Upper lobe of left lung (tissue), 6 donors: ENCODE measurements around the gene GABBR2. TPM values are rescaled to one million over a fixed set of nuclear protein-coding genes. Genes with fewer than 3 reads are reported as not detected.

ENCODE experiments used
- ATAC-seq, 2 donors: fragments of 200-7000 bp; cut with Tn5 transposase; one replicate each; pipeline ENCODE4 v1.9.1; 2022; ENCODE audit warnings: mild to moderate bottlenecking in 2 of 2, moderate library complexity in 2 of 2; ENCODE audit not compliant: low FRiP score in 2 of 2
- DNase-seq, 2 donors: peaks; one replicate each; pipeline ENCODE4 v3.0.0-alpha.2; 2019 to 2020
- H3K27ac ChIP-seq, 4 donors: fragments of 200-600 bp; sonication (generic); one replicate each; pipeline ENCODE4 v1.5.1; 2016 to 2019
- H3K27me3 ChIP-seq, 4 donors: fragments of 200-600 bp; sonication (generic); one replicate each; pipeline ENCODE4 v1.5.1; 2017 to 2019
- H3K36me3 ChIP-seq, 4 donors: fragments of 200-600 bp; sonication (generic); one replicate each; pipeline ENCODE4 v1.5.1; 2016 to 2019
- H3K4me1 ChIP-seq, 4 donors: fragments of 200-600 bp; sonication (generic); one replicate each; pipeline ENCODE4 v1.5.1; 2018 to 2019
- H3K4me3 ChIP-seq, 4 donors: fragments of 200-600 bp; sonication (generic); one replicate each; pipeline ENCODE4 v1.5.1; 2017 to 2019; ENCODE audit warnings: mild to moderate bottlenecking in 2 of 4, moderate library complexity in 1 of 4
- H3K9me3 ChIP-seq, 4 donors: fragments of 200-600 bp; sonication (generic); one replicate each; pipeline ENCODE4 v1.5.1; 2018 to 2019
- EP300 ChIP-seq, 4 donors: sonication (generic); formaldehyde crosslinking; IDR thresholded peaks; one replicate each; pipeline ENCODE4 v1.5.1; 2017; ENCODE audit warnings: antibody characterized with exemption in 4 of 4, control low read depth in 2 of 4
- POLR2A ChIP-seq, 4 donors: fragments of 450-650 bp; IDR thresholded peaks; one replicate each; pipeline ENCODE4 v1.5.1; 2016 to 2017; ENCODE audit warnings: antibody characterized with exemption in 4 of 4, mild to moderate bottlenecking in 2 of 4
- POLR2AphosphoS5 ChIP-seq, 2 donors: sonication (generic); formaldehyde crosslinking; IDR thresholded peaks; one replicate each; pipeline ENCODE4 v1.5.1; 2017; ENCODE audit warnings: antibody characterized with exemption in 2 of 2
- WGBS, 2 donors: methylation state at CpG; one replicate each; pipeline ENCODE4 v1.1.5; 2017 to 2018; 5-methylcytosine and 5-hydroxymethylcytosine counted together
- total RNA-seq, 6 donors: library from RNA; depleted of rRNA in 4 of 6; stranded (reverse); fragments of >200 nt in 4 of 6; gene quantifications; one replicate each; pipeline versions ENCODE4 v1.1.0 to v1.2.1, GENCODE V29; 2016 to 2021
- TF ChIP-seq, protein P1 (sequence below), 6 experiments: fragments of 450-650 bp in 4 of 6; fragments of 200-600 bp in 2 of 6; sonication (generic) in 2 of 6; IDR thresholded peaks; one replicate each; pipeline ENCODE4 v1.5.1; 2016 to 2019; ENCODE audit warnings: antibody characterized with exemption in 6 of 6
- donor health status: DM: no; HTN: no; CAD: no; lungs with moderate emphysema.
- donor health status: DM: no; HTN: yes; CAD: no; lungs with severe emphysema.

GABBR2 gene
- total RNA-seq, 6 donors from 2014 or later, result 0.15 to 1.00 (median 0.81) TPM; not detected in 1

DNA sequence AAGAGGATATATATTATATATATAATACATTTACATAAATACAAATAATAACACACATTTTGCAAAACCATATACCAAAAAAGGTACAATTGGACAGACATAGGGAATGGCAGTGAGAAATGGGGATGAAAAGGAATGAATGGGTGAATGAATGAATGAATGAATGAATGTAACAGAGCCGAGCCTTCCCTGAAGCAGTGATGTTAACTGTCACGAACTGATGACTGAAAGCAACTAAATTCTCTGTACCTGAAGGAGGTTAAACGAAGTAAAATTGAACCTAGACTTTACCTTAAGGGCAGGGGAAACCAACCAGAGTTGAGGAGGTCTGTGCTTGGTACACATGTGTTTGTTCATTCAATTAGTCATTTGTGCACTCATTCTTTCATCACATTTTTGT is 283.7 kb downstream of the GABBR2 start:
- no peak for DNase-seq
- WGBS, 2 donors, result 73 to 80% methylated on average over 3 of the region's 3 CpGs
- peaks cover 4 to 8% (median 8%) of the 10 kb centered on the region in 4 donors for H3K4me1 ChIP-seq
- H3K9me3 ChIP-seq, result no peaks in the 10 kb centered on the region
- no peaks in the 10 kb centered on the region for H3K27me3 ChIP-seq
- H3K4me3 ChIP-seq, result no peak overlapping the region
- ATAC-seq, result no peak
- H3K36me3 ChIP-seq, result no peaks in the 10 kb centered on the region
- H3K27ac ChIP-seq, result no peak overlapping the region
- TF ChIP-seq, protein P1, sequence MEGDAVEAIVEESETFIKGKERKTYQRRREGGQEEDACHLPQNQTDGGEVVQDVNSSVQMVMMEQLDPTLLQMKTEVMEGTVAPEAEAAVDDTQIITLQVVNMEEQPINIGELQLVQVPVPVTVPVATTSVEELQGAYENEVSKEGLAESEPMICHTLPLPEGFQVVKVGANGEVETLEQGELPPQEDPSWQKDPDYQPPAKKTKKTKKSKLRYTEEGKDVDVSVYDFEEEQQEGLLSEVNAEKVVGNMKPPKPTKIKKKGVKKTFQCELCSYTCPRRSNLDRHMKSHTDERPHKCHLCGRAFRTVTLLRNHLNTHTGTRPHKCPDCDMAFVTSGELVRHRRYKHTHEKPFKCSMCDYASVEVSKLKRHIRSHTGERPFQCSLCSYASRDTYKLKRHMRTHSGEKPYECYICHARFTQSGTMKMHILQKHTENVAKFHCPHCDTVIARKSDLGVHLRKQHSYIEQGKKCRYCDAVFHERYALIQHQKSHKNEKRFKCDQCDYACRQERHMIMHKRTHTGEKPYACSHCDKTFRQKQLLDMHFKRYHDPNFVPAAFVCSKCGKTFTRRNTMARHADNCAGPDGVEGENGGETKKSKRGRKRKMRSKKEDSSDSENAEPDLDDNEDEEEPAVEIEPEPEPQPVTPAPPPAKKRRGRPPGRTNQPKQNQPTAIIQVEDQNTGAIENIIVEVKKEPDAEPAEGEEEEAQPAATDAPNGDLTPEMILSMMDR (IDR thresholded peaks at IDR 0.05), result no peak
- no peak for TF ChIP-seq EP300 (IDR thresholded peaks at IDR 0.05)
- TF ChIP-seq POLR2AphosphoS5 (IDR thresholded peaks at IDR 0.05), result no peak
- TF ChIP-seq POLR2A (IDR thresholded peaks at IDR 0.05), result no peak

DNA sequence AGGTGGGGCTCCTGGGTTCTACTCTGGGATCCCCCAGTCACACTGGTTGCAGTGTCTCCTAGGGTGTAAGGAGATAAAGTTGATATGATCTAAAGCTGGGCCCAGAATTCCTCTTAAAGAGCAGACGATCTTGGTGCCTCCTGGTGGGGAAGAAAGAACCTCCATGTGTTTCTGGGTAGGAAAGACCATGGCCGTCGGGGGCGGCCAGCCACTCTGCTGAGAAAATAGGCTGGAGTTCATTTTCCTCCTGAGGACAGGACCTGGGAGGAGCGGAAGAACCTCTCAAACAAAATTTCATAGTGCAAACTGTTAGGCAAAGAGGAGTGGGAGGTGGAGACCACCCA is 289.5 kb downstream of the GABBR2 start:
- Histone ChIP-seq H3K36me3 (no peaks in the 10 kb centered on the region), H3K9me3 (no peaks in the 10 kb centered on the region), H3K4me3 (no peak overlapping the region), H3K27ac (no peak overlapping the region), H3K4me1 (no peaks in the 10 kb centered on the region), H3K27me3 (no peaks in the 10 kb centered on the region)
- ATAC-seq (no peak), DNase-seq (no peak)
- 83 to 90% methylated on average over 5 of the region's 5 CpGs for WGBS, 2 donors
- TF ChIP-seq, protein P1 (IDR thresholded peaks at IDR 0.05), result no peak
- TF ChIP-seq POLR2AphosphoS5 (IDR thresholded peaks at IDR 0.05), result no peak
- TF ChIP-seq POLR2A (IDR thresholded peaks at IDR 0.05), result no peak
- TF ChIP-seq EP300 (IDR thresholded peaks at IDR 0.05), result no peak

DNA sequence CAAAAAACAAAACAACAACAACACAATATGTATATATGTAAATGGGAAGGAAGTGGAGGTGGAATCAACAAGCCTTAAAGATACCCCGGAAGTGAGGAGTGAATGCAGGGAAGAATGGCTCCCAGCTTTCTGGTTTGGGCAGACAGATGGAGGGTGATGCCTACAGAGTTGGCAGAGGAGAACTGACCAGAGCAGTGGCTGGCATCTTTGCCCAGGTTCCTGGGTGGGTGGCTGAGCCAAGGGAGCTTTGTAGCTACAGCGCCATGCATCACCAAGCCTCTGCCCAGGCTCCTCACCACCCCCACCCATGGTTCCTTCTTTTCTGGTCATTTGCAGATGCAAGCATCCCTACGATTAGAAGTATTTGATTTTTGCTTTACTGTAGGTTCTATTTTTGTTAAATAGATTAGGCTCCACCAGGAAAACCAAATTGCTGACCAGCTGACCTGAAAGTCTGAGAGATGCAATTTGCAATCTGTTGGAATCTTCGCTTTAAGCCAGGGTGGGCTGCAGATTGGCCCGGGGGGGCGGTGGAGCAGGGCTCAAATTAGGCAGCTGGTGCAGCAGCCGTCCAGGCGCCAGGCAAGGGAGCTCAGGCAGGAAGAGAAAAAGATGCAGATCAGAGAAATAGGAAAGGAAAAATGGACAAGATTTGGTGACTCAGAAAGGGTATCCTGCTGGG is 290.0 kb downstream of the GABBR2 start:
- DNase-seq (peak in 1 of 2 donors; percentile 42), ATAC-seq (no peak)
- Histone ChIP-seq H3K36me3 (no peaks in the 10 kb centered on the region), H3K9me3 (no peaks in the 10 kb centered on the region), H3K27ac (no peak overlapping the region), H3K4me3 (no peak overlapping the region), H3K27me3 (no peaks in the 10 kb centered on the region), H3K4me1 (no peaks in the 10 kb centered on the region)
- no peak for TF ChIP-seq POLR2AphosphoS5 (IDR thresholded peaks at IDR 0.05)
- TF ChIP-seq, protein P1 (IDR thresholded peaks at IDR 0.05), result no peak
- TF ChIP-seq EP300 (IDR thresholded peaks at IDR 0.05), result no peak
- no peak for TF ChIP-seq POLR2A (IDR thresholded peaks at IDR 0.05)
- WGBS, 2 donors, result 89 to 91% methylated on average over 8 of the region's 8 CpGs

DNA sequence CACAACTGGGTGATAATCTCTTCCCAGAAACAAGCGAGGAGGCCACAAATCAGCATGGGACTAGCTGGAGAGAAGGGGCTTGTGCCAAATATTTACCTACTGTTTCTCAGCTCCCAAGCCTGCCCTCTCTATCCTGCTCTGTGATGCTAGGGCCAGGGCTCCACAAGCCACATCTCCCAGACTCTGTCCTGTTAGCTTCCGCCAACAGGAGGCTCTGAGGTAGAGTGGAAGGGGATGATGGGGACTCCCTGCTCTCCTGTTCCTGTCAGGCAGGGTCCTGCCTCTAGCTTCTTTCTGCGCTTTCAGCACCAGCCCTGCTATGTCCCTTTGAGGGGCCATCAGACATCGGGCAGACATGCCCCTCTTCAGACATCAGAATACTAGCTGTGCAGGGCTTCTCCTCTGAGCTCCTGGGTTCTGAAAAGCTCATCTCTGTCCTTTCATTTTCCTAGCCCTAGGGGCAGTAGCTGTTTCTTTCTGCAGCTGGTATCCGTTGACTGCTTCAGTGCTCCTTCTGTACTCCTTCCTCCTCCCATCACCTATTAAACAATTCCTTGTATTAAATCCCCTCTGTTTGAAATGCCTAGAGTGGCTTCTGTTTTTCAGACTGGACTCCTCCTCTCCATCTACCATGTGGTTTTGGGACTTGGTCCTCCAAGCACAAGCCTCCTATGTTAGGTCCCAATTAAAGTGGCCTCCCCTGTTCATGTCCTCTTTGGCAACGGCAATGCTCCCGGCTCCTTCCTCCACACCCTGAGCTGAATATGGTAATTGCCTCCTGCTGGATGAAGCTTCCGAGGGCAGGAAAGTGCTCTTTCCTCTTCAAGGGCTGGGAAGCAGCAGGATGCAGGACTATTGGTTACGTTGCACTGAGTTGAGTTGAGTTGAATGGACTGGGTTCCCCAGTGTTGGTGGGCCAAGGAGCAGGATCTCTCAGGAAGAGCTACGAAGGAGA is 292.2 kb downstream of the GABBR2 start:
- H3K27me3 ChIP-seq, result no peaks in the 10 kb centered on the region
- no peaks in the 10 kb centered on the region for H3K4me1 ChIP-seq
- no peak overlapping the region for H3K27ac ChIP-seq
- ATAC-seq (no peak), DNase-seq (no peak)
- no peaks in the 10 kb centered on the region for H3K36me3 ChIP-seq
- TF ChIP-seq POLR2A (IDR thresholded peaks at IDR 0.05) (no peak), EP300 (IDR thresholded peaks at IDR 0.05) (no peak)
- TF ChIP-seq, protein P1 (IDR thresholded peaks at IDR 0.05), result no peak
- H3K4me3 ChIP-seq, result no peak overlapping the region
- 79 to 83% methylated on average over 10 of the region's 10 CpGs for WGBS, 2 donors
- no peaks in the 10 kb centered on the region for H3K9me3 ChIP-seq
